ENCODE measurements around the gene PLXNB1. TPM values are rescaled to one million over a fixed set of nuclear protein-coding genes. Genes with fewer than 3 reads are reported as not detected.
"Not testable (repeated sequence)": the region's sequence is repeated elsewhere in the genome, so short reads cannot be mapped to it uniquely, and the experiment has no call there.

The PLXNB1 gene
- total RNA-seq, 1 donor from 2014 or later, result 35.4 TPM

DNA sequence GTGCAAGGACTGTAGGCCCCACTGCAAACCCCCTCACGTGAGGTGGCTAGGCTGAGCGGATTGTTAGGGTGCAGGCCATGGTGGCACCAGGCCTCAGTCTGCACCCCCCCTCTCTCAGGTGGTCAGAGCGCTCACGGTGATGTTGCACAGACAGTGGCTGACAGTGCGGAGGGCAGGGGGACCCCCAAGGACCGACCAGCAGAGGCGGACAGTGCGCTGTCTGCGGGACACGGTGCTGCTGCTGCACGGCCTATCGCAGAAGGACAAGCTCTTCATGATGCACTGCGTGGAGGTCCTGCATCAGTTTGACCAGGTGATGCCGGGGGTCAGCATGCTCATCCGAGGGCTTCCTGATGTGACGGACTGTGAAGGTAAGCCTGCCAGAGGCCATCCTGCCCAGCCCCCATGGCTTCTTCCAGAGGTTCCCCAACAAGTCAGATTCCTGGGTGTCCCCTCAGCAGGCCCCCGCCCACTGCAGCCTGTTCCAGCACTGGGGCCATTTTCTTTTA, 34.9 kb upstream of the PLXNB1 start:
- no peak for DNase-seq (ENCODE audit: extremely low read depth, low read depth, low spot score)

DNA sequence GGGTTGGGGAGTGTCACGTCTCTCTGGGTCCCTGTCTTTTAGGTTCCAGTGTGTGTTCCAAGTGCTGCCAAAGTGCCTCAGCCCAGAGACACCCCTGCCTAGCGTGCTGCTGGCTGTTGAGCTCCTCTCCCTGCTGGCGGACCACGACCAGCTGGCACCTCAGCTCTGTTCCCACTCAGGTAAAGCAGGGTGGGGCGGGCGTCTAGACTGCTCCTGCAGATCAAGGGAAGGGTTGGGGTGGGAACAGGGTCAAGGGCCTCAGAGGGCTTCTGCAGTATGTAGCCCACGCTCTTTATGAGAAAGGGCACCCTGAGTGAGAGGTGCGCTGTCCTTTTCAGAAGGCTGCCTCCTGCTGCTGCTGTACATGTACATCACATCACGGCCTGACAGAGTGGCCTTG, 33.8 kb upstream of the PLXNB1 start:
- no peak for DNase-seq (ENCODE audit: extremely low read depth, low read depth, low spot score)

DNA sequence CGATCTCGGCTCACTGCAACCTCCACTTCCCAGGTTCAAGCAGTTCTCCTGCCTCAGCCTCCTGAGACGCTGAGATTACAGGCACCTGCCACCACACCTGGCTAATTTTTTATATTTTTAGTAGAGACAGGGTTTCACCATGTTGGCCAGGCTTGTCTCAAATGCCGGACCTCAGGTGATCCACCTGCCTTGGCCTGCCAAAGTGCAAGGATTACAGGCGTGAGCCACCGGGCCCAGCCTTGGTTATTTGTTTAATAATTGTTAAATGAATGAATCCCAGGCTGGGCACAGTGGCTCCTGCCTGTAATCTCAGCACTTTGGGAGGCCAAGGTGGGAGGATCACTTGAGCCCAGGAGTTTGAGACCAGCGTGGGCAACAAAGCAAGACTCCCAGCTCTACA, 31.9 kb upstream of the PLXNB1 start:
- DNase-seq (ENCODE audit: extremely low read depth, low read depth, low spot score), result not testable (repeated sequence)

DNA sequence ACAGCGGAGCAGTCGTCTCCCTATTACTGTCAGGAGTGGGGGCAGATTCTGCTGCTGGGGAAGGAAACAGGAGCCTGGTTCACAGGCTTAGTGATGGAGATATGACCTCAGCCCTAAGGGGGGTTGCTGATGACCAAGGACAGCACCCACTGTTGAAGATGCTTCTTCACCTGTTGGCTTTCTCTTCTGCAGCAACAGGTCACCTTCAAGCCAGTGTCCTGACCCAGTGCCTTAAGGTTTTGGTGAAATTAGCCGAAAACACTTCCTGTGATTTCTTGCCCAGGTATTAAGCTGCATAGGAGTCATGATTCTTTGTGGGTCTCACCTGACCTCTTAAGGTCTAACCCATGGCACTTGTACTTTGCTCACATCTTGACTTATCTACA, 30.6 kb upstream of the PLXNB1 start:
- DNase-seq (ENCODE audit: extremely low read depth, low read depth, low spot score), result no peak

DNA sequence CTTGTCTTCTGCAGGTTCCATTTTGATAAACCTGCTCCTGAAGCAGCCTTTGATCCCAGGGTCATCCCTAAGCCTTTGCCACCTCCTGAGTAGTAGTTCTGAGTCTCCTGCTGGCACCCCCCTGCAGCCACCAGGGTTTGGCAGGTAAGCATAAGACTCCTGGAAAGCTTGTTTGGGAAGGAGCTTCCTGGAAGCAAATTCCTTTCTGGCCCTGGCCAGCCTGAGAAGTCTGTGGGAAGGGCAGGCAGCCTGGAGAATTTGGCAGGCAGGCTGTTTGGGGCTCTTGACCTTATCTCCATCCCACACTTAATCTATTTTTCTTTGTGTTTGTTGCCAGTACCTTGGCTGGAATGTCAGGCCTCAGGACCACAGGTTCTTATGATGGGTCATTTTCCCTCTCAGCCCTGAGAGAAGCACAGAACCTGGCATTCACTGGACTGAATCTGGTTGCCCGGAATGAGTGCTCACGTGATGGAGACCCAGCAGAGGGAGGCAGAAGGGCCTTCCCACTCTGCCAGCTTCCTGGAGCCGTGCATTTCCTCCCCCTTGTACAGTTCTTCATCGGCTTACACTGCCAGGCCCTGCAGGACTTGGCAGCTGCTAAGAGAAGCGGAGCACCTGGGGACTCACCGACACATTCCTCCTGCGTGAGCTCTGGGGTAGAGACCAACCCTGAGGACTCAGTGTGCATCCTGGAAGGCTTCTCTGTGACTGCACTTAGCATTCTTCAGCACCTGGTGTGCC, 30.1 kb upstream of the PLXNB1 start:
- no peak for DNase-seq (ENCODE audit: extremely low read depth, low read depth, low spot score)

DNA sequence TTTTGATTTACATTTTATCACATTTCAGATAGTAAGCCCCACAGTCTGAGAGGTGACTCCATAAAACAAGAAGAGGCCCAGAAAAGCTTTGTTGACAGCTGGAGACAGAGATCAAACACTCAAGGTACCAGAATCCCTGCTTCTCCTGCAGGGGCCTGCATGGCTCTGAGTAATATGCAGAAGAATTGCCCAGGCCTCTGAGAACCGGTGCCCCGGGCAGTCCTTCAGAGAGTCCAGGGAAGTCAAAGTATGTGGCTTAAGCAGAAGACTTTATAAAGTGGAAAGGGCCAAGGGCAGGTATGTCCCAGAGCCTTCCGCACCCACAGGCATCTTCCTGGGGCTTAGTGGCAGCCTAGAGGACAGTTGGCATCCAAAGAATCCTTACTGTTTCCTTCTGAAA, 29.4 kb upstream of the PLXNB1 start:
- no peak for DNase-seq (ENCODE audit: extremely low read depth, low read depth, low spot score)

DNA sequence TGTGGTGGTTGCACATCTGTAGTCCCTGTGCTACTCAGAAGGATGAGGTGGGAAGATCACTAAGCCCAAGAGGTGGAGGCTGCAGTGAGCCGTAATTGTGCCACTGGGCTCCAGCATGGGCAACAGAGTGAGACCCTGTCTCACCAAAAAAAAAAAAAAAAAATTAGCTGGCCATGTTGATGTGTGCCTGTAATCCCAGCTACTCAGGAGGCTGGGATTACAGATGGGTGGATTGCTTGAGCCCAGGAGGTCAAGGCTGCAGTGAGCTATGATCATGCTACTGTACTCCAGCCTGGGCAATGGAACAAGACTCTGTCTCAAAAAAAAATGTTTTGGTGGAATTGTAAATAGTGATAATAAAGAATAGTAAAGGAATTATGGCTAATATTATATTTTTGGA, 26.6 kb upstream of the PLXNB1 start:
- DNase-seq (ENCODE audit: extremely low read depth, low read depth, low spot score), result no peak

DNA sequence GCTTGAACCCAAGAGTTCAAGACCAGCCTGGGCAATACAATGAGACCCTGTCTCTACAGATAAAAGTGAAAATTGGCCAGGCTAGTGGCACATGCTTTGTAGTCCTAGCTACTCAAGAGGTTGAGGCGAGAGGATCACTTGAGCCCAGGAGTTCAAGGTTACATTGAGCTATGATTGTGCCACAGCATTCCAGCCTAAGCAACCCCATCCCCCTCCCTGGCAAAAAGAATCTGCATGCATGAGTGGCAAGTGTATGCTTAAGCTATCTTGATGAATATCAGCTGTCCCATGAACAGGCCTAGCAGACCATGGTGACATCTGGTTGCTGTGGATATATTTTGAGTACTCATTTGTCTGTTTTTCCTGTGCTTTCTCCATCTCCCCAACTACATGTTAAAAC, 21.4 kb upstream of the PLXNB1 start:
- DNase-seq (ENCODE audit: extremely low read depth, low read depth, low spot score), result no peak

DNA sequence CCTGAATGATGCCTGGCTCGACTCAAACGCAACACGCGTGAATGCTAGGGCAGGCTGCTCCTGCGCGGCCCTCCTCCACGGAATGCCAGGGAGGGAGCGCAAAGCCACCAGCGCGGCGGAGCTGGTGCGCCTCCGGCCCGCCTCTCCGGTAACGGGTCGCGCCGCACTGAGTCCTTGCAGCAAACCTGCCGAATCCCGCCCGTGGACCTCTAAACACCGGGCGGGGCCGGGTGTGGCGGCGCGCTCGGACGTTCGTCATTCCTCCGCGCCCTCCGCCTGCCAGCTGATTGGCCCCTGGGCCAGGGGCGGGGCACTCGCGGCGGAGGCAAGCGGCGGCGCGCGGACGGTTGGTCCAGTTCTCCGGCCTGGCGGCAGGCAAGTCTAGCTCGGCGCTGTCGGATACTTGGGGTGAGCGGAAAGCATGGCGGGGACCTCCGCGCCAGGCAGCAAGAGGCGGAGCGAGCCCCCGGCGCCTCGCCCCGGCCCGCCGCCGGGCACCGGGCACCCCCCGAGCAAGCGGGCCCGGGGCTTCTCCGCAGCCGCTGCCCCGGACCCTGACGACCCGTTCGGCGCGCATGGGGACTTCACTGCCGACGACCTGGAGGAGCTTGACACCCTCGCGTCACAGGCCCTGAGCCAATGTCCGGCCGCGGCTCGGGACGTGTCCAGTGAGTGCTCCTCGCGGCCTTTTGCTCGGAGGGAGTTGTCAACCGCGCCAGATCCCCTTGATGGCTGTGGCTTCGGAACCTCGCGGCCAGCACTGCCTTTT, 16.7 kb upstream of the PLXNB1 start, which contains the start of gene ATRIP:
TSS of gene ATRIP (plus strand) at position 313 of the 769 bp plus-strand sequence. CDS start at position 422, 109 bp downstream.
- no peak for DNase-seq (ENCODE audit: extremely low read depth, low read depth, low spot score)

DNA sequence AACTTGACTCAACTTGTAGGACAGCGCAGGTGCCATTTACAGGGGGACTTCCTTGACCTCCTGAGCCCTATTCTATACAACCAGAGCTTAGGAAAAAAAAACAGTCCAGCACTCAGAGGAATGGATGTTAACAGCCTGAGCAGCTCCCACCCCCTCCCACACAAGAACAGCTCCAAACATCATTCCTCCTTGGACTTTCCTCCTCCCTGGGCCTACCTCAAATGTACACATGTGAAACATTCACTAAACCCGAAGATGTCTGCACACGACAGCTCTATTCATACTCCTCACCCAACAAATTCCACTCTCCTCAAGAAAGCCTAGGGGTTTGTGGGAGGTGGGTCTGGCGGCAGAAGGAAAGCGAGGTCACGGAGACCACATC, 16.1 kb upstream of the PLXNB1 start:
- no peak for DNase-seq (ENCODE audit: extremely low read depth, low read depth, low spot score)

DNA sequence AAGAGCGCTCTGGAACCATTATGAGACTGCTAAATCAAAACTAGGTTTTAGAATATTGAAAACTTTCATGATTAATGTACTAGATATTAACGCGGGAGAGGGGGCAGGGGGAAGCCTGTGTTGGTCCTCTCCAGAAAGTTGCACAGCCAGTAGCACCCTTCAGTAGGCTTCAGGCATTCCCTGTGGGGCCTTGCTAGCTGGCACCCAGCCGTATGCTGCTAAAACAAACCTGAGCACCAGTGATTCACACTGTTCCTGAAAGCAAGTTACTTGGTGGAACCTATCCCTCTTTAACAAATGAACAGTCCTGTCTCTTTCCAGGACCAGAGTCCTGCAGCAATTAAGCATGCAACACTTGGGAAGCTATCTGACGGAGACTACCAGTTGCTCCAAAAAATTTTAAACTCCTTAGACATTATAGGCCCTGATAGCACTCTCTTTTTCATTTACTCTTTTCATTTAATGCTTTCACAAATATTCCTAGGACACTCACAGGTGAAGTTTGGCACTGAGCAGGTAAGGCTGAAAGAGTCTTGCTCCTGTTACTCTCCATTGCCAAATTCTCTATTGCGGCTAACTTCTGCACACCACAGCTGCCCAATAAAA, 15.5 kb upstream of the PLXNB1 start:
- no peak for DNase-seq (ENCODE audit: extremely low read depth, low read depth, low spot score)

DNA sequence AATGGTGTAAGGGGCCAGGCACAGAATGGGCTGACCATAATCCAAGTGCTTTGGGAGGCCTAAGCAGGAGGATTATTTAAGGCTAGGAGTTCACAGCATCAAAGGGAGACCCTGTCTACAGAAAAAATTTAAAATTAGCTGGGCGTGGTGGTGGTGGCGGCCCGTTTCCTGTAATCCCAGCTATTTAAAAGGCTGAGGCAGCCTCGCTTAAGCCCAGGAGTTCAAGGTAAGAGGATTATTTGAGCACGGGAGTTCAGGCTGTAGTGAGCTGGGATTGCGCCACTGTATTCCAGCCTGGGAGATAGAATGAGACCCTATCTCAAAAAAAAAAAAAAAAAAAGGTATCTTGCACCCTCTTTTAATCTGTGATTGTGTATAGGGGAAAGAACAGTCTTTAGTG, 12.1 kb upstream of the PLXNB1 start:
- no peak for DNase-seq (ENCODE audit: extremely low read depth, low read depth, low spot score)

DNA sequence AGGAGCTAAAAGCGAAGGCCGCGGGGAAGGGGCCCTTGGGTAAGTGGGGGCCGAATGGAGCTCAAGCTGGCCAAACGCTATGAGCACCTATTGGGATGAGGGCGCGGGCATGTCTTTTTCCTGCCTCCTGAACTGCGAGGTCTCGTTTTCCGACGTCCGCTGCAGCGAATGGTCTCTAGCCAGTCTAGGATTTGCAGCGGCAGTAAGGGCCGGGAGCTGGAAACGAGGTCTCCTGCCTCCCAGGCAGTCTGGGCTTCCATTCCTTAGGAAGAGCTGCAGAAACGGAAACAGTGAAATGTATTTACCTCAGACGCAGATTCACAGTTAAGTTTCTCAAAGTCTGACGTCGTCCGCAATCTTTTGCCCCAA, 10.7 kb upstream of the PLXNB1 start:
- DNase-seq (ENCODE audit: extremely low read depth, low read depth, low spot score), result no peak

DNA sequence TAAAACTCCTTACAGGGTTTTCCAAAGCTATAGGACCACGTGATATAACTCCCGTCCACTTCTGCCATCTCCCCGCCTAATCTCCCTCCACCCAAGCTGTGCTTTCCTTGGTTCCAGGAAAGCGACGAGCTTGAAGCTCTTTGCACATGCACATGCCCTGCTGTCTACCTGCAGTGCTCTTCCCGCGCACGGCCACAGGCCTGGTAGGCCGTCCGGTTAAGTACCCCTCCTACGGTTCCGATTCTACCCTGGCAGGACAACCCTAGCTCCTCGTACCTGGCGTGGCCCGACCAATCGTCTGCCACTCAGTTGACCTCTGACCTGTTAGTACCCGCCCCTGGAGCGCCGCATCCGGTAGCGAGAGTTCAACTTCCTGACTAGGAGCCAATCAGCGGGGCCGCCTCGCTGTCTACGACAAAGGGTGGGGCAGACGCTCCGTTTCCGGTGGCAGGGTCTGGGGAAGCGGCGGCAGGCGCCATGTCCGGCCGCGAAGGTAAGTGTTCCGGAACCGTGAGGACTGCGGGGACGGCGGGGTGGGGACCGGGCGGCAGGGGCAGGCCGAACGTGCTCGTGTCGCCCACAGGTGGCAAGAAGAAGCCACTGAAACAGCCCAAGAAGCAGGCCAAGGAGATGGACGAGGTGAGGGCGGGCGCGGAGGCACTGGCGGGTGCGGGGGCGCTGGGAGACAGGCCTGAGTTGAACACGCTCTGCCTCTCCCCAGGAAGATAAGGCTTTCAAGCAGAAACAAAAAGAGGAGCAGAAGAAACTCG, 10.1 kb upstream of the PLXNB1 start, which contains the start of the genes CCDC51 and TMA7:
TSS of gene CCDC51 (minus strand) at position 300 of the 770 bp plus-strand sequence. CDS start 4,991 bp downstream, outside the sequence.
TSS of gene TMA7 (plus strand) at position 438 of the 770 bp plus-strand sequence. CDS start at position 478, 40 bp downstream.
- peak; percentile 66 for DNase-seq (ENCODE audit: extremely low read depth, low read depth, low spot score)

DNA sequence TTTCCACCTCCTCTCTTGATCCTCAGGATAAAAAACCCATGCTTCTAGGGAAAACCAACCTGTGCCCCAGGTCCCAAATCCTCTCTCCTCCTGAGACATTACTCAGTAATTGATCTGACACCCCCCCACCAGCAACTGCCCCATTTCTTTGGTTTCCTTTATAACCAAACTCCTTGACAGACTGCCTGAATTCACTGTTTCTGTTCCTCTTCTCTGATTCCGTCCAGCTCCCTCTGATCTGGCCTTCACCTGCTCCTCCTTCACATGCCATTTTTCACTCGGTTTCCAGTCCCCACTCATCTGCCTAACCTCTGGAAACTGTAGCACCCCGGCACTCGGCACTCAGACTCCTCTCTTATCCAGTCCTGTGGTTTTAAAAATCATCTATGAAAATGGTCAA, 7.9 kb upstream of the PLXNB1 start:
- no peak for DNase-seq (ENCODE audit: extremely low read depth, low read depth, low spot score)

DNA sequence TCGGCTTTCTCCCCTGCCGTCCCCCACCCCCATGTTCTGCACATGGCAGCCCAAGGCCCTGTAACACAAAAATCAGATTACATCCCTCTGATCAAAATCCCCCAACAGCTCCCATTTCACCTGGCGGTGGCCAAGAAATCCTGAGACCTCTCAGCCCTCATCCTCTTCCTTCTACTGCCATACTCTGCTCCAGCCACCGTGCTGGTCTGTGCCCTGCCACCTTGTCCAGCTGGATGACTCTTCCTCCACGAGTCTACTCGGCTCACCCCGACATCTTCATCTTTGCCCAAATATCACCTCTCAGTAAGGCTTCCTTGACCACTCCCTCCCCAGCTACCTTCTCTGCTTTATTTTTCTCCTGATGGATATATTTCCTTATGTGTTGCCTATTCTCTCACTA, 7.0 kb upstream of the PLXNB1 start:
- DNase-seq (ENCODE audit: extremely low read depth, low read depth, low spot score), result no peak

DNA sequence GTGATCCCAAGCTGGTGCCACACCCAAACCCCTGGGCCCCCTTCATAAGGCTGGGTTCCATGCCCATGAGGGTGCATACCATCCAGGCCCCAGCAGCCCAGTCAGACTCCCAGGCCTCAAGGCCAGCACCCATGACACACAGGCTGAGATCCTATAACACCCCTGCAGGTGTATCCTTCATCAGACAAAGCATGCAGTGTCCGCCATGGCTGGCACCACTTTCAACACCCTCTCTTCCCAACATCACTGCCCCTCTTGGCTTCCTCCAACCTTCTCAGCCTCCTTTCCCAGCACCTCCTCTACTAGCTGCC, 6.5 kb upstream of the PLXNB1 start:
- no peak for DNase-seq (ENCODE audit: extremely low read depth, low read depth, low spot score)

DNA sequence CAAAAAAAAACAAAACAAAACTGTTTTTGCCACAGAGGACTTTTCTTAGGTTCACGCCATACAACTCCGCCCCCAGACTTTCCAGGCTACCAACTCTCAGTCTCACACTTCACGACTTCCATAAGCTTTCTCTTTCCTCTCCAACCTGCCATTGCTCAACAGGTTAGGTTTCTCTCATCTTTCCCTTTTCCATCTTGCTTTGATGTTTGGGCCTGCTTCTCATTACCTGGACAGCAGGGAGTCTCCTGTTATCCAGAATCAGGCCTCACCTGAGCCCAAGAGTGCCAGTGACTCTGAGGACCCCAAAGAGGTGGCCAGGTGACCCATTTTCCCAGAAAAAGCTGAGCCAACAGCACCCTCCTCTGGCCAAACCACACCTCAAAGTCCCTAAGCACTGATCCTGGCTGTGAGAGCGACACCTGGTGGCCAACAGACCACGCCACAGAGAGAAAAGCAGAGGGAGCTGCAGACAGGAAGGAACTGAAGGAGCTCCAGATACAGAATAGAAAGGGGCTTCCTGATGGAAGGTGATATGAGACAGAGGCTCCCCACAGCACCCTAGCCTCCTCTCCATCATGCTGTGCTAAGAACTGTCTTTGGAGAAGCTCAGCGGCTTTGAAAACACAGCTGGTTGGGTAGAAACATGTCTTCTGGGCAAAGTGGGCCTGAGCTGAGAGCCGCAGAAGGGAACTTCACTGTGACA, 6.0 kb upstream of the PLXNB1 start:
- DNase-seq (ENCODE audit: extremely low read depth, low read depth, low spot score), result peak; percentile 48

DNA sequence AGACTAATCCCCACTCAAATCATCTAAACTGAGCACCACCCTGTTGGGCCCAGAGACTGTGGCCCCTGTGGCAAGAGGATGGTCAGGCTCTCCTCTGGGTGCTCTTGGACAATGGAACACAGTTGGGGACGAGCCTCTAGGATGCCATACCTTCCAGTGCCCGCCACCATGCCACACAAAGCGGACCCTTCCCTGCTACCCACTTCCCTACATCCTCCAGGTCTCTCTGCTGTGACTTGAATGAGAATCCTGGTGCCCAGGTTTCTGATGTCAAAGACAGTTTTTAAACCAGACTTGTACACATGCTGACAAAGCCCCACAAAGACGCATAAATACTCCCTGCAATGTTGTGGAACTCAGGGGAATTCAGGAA, 5.3 kb upstream of the PLXNB1 start:
- no peak for DNase-seq (ENCODE audit: extremely low read depth, low read depth, low spot score)

DNA sequence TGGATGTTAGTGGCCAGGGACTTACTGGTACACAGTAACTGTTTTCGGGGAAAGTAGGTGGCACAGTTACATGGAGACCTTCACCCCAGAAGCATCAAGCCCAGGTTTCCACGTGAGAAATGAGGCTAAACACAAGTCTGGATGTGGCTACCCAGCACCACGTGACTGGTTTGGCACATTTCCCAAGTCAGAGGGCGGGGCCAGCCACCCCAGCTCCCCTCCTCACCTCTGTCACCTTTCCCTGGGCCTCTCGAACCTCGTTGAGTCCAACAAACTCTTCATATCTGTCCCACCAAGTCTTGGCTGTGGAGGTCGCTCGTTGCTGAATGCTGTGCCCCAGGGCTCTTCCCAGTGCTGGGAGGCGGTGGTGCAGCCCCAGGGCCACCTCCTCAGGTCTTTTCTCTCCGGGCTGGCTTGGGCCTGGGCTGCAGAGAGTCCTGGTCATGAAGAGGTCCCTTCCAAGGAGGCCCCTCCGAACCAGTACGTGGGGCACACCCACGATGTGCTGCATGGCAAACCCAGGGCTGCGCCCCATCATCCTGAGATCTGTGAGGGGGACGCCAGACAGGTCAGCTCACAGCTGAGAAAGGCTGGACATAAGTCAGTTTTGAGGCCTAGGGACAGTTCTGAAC, 4.8 kb upstream of the PLXNB1 start:
- no peak for DNase-seq (ENCODE audit: extremely low read depth, low read depth, low spot score)
